GM18907 (cell line): ENCODE measurements around the gene PLEKHD1.

Experiments used
- ATAC-seq: cut with Tn5 transposase; IDR thresholded peaks from one replicate; pipeline ENCODE4 v1.9.1; 2021; ENCODE audit warnings: mild to moderate bottlenecking, moderate library complexity; ENCODE audit not compliant: unreplicated experiment

The PLEKHD1 gene

DNA sequence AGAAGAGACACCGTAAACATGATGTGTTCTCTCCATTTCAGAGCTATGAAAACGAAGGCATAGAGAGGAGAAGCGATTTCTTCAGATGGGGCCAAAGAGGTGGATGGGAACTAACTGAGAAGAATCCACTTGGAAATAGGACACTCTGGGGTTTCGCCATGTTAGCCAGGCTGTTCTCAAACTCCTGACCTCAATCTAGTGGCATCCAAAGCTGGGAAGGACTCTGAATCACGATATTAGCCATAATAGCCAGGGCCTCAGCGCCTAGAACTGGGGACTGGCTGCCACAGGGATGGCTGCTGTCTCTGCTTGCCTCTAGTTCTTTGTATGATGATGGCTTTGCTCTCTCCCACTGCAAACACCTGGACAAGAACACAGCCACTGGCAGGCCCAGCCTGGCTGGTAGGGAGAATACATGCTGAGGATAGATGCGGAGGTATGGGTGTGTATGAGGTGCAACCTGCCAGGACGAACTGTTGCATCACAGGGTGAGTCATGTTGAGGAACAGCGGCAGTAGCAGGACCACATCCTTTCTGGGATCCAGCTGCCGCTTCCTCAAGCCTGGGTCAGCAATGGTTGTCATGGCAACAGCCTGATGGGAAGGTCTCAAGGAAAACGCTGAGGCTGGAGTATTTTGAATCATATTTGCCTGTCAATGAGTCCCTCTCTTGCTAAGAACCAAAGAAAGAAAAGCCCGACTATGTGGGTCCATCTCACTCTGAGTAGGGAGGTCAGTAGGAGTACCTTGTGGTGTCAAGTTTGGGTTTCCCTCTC, 59.0 kb downstream of the PLEKHD1 start:
- no peak for ATAC-seq

DNA sequence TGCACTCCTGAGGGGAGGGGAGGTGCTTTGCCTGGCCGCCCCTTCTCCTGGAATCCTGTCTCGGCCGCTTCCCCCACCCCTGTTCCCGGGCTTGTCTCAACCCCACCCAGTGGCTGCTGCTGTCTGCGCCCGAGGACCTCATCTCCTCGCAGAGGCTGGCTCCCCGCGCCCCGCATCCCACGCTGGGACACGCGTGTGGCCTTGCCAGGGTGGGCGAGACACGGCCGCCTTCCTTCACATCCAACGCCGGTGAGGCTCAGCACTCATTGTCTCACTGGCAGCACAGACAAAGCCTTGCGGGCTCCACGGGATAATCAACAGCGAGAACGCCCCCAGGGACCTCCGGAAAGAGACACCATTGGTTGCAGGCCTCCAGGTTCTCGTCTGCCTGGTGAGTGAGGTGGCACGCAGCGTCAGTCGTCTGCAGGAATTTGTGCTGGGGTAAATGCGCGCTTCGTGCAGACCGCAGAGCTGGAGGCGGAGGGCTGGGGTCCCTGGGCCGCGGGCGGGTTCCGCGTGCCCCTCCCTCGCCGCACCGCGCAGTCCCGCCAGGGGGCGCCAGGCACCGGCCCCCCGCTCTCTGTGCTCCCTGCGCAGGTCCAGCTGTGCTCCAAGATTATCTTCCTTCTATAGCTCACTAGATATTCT, 63.3 kb downstream of the PLEKHD1 start:
- no peak for ATAC-seq

DNA sequence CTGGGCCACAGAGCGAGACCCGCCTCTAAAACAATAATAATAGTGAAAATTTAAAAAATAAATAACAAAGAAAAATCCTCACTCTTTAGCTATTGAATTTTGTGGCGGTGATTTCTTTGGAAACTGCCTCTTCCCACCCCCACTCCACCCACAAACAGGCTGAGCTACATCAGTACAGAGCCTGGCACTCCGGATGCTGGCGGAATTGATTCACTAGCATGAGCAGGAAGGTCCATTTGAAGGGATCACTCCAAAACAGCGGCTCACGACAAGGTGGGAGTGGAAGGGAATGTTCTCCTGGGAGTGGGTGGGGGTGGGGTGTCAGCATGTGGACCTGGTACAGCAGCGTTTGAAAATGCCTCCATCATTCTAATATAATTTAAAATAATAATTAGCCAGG, 64.0 kb downstream of the PLEKHD1 start:
- ATAC-seq = no peak

DNA sequence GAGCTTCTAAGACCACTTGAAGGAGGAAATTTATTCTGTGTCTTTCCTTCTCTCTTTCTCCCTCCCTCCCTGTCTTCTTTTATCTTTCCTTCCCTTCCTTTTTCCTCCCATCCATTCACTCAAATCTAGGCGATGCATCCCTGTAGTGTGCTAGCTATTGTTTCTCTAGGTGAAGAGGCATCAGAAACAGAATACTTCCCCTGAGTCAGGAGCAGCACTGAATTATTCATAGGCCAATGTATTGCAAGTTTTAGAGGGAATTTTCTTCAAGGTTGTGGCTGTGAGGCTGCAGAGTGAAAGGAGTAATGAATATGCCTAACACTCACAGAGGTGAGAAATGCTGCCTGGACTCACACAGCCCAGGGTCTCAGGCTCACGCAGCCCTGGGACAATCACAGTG, 67.0 kb downstream of the PLEKHD1 start:
- no peak for ATAC-seq

DNA sequence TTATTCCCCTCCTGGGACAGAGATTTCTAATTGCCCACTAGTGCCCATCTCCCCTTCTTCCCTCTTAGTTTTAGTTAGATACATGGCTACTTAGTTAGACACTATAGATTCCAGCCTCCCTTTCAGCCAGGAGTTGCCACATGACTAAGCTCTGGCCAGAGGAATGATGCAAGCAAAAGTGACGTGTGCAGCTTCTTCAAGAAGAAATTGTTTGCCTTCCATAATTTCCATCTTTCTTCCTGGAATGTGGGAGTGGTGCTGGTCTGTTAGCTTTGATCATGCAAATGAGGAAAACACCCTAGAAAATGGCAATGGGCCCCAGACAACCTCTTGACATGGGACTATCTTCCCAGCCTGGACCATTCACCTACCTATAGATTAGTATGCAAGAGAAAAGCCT, 68.7 kb downstream of the PLEKHD1 start:
- no peak for ATAC-seq

DNA sequence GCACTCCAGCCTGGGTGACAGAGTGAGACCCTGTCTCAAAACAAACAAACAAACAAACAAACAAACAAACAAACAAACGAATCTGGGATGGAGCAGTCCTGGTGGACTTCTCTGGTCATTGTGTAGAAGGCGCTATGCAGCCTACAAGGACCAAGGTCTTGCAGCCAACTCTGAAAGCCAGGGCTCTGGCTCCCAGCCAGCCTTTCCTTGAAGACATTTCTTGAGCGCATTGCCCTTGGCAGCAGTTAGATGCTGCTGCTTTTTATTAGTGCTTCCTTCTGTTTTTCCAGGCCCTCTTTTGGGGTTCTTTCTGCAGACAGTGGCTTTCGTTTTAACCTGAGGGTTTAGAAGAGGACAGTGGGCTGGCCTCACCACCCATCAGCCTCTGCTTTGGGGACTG, 70.0 kb downstream of the PLEKHD1 start:
- no peak for ATAC-seq

DNA sequence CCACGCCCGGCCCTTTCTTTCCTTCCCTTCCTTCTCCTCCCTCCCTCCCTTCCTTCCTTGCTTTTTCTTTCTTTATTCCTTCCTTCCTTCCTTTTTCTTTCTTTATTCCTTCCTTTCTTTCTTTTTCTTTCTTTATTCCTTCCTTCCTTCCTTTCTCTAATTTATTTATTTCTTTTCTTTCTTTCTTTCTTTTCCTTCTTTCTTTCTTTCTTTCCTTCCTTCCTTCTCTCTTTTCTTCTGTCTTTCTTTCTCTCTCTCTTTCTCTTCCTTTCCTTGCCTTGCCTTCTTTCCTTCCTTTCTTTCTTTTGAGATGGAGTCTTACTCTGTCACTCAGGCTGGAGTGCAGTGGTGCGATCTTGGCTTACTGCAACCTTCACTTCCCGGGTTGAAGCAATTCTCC, 74.2 kb downstream of the PLEKHD1 start:
- no peak for ATAC-seq

DNA sequence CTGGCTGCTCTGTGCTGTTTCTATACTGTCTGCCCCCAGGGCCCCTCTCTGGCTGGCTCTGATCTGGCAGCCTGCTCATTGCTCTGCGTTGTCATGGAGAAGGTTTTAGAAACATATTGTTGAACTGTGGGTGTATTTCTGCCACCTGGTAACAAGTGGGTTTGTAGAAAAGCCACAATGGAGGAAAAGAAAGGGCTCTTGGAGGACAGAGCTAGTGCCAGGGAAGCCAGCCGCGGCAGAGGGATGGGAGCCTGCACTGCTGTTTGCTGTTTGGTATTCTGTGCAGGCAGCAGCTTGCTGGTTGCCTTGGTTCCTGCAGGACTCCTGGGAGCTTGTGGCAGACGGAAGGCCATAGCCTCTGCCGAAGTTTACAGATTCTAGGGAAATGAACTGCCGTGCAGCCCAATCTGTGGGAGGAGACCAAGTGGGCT, 75.1 kb downstream of the PLEKHD1 start:
- no peak for ATAC-seq

DNA sequence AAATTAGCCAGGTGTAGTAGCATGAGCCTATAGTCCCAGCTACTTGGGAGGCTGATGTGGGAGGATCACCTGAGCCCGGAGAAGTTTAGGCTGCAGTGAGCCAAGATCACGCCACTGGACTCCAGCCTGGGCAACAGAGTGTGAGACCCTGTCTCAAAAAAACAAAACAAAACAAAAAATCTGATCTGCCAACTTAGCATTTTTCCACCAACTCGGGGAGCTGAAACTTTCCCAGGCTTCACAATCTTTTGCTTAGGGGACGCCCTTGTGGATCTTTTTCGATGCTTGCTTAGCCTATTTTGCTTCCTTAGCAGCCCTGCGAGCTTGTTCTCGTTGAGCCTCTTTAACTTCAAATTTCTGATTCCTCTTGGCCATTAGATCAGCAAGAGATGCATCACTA, 76.3 kb downstream of the PLEKHD1 start:
- ATAC-seq = no peak

DNA sequence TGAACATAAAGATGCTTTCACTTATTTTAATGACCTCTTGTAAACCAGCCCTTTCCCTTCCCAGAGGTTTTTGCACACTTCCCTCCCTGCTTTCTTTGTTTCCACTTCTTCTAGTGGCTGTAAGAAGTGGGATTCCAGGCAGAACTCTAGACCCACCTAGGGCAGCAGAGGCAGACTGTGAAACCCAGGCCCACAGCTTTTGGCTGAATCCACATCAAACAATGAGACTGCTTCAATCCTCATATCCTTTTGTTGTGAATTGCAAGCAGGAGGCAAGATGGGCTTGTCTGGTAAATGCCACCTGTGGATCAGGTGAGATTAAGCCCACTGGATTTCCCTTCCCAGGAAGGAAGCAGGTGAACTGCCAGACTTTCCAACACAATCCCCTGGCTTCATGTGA, 77.4 kb downstream of the PLEKHD1 start:
- no peak for ATAC-seq

DNA sequence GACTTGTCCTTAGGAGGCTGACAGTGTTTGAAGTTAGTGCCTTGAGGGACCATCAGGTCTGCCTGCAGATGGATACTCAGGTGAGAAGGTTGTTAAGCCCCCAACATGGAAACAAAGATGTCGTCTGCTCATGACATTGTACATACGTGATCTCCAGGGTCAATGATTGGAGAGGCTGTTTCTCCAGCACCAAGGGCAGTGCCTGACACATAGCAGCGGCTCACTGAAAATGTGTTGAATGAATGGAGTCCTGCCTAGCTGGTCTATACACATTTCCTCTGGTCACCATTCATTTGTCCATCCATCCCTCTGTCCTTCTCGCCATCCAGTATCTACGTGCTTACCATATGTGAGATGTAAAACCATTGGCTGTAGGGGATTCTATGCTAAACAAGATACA, 83.0 kb downstream of the PLEKHD1 start:
- ATAC-seq = no peak

DNA sequence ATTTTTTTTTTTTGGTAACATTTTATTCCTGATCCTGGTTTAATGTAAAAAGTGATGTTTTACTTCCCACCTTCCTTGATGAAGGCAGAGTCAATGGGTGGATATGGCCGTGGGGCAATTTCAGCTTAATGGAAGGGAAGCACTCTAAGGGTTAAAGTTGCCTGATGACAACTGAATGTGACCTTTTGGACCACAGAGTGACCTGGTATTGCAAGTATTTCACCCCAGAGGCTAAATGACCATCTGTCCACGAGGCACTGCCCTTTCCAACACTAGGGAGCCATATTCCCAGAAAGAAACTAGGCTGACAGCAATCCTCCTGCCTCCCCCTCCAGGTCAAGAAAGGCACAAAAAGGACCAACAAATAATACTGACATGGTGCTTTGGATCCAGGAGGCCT, 85.3 kb downstream of the PLEKHD1 start:
- ATAC-seq = no peak

DNA sequence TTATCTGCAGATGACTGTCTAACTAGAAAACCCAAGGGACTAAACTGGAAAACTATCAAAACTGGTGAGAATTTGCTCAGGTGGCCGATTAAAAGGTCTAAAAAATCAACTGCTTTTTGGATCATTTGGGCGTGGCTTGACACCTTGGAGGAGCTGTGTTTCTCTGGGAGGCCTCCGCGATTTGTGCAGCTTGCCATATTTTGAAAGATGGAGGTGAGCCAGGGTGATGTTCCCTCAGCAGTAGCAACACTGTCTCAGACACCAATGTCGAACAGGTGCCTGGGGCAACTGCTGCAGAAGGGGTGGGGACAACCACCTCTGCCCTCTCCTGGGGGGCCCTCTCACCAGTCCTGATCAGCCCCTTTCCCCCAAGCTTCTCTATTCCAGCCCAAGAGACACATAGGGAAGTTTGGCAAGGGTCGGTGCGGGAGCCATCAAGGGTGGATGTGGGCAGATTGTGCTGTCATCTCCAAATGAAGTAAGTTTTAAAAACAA, 86.4 kb downstream of the PLEKHD1 start:
- no peak for ATAC-seq

DNA sequence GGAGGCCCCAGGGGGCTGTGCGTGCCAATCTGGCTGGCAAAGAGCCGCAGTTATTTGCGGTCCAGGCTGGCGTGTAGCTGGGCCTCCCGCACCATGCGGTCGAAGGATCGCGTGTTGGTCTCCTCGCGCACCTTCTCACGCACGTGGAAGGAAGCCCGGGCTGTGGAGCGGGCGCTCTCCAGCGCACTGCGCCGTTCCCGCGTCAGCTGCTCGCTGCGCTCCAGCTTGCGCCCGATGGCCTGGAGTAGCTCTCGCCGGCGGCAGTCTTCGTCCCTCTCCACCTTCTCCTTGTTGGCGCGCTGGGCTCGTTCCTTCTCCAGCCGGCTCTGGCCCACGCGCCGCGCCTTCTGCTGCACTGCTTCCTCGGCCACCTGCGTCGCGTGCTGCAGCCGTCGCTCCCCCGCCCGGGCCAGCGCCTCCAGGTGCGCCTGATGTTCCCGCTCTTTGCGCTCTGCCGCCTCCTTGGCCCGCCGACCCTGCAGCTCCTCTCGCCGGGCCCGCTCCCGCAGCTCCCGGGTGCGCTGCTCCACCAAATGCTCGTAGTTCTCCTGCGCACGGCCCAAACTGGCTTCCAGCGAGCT, 87.0 kb downstream of the PLEKHD1 start:
- no peak for ATAC-seq

DNA sequence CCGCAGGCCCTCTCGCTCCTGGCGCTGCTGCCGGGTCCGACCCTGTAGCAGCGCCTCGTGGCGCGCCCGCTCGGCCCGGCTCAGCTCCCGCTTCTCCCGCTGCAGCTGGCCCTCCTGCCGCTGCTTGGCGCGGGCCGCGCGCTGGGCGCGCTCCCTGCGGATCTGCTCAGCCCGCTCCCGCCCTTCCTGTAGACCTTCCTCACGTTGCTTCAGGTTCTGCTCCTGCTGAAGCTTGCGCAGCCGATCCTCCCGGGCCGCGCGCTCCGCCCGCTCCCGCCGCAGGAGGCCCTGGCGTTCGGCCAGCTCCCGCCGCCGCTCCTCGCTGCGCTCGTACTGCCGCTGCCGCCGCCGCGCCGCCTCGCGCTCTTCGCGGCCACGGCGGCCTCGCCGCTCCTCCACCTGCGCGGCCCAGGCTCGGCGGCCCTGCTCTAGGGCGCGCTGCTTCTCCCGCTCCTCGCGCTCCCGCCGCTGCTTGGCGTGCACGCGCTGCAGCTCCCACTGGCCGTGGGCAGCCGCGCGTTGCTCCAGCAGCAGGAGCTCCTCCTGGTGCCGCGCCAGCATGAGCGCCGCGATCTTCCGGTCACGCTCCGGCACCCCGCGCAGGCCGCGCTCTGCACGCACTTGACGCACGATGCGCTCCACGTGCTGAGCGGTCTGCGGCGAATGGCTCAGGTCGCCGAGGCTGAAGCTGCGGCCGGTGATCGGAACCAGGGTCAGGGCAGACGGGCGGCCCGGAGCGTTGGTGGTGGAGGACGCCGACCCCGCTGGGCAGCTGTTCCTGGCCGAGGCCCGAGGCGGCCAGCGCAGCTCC, 87.7 kb downstream of the PLEKHD1 start:
- ATAC-seq = no peak

DNA sequence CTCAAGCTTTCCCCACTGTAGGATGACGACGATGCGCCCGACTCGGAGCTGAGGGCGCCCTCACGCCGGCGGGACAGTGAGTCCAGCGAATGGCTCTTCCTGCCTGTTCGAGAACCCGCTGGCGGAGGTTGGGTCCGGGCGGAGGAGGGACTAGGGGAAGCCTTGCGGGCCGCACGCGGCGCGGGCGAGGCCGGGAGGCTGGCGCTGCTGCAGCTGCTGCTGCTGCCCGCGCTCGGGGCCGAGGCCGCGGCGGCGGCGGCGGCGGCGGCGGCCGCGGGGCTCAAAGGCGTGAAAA, 88.3 kb downstream of the PLEKHD1 start:
- no peak for ATAC-seq

DNA sequence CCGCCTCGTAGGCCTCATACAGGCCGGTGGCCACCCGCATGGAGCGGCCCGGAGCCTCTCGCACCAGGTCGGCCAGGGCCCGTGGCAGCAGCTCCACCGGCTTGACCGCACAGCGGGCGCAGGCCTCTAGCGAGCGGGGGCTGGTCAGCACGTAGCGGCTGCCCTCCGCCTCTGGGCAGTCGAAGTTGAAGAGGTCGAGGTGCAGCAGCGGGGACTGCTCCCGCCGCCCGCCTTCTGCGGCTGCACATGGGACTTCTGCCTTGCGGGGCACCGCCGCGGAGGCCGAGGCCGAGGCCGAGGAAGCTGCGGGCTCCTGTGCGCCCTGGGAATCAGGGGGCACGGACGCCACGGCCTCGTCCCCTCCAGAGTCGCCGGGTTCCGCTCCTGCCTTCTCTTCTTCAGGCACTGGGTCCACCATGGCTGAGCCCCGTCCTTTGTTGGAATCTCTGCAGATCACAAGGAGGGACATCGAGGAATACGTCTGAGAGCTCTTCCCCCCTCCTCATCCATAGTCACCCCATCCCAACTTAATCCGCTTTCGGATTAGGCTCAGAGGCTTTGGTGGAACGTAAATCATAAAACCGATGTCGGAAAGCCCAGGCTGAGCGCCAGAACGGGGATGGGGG, 88.8 kb downstream of the PLEKHD1 start:
- no peak for ATAC-seq

DNA sequence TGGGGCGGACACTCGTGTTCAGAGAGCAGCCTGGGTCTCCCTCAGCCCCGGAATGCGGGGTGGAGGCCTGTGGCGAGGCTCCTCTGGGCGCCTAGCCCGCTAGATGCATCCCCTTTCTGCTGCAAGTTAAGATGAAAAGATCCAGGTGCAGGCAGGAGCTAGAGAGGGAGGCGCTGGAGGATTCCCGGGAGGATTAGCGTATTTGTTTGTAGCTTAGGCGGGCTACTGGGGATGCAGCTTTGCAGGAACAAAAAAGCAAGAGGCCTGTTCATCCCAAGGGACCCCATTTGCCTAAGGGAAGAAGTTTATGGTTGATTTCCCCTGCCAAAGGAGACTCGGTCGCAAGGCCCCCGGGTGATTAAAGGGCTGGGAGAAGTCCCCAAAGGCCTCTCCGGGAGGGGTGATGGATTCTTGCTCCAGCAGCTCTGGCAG, 89.3 kb downstream of the PLEKHD1 start:
- ATAC-seq = no peak

DNA sequence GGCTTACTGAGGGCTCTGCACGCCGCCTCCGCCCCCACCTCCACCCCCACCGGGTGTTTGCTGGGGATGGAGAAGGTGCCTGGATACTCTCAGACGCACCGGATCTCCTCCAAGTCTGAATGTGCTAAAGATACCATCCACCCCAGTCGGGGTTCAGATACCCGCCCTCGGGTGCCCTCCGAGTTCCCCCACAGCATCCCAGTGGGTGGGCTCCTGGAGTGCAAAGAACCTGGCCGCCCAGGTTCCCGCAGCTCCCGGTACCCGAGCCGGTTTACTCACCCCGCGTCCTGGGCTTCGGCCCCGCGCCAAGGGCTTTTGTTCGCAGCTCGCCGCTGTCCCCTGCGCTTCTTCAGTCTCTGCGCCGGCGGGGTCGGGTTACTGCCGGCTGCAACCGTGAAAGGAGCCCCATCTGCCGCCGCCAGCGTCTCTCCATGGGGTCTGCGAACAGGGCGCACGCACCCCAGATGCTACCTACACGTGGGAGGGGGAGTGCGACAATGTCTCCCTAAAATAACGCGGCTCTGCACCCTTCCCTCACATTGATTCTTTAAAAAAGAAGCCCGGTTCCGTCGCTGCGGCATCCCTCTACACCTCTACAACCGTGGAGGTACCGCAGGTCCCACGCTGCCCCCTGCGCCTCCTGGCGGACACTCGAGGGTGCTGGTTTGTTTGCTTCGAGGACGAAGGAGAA, 89.9 kb downstream of the PLEKHD1 start, which contains the start of gene CCDC177:
CCDC177 (minus strand) TSS at position 609 of the 691 bp plus-strand sequence. CDS start 1,249 bp downstream, outside the sequence.
- ATAC-seq = no peak

DNA sequence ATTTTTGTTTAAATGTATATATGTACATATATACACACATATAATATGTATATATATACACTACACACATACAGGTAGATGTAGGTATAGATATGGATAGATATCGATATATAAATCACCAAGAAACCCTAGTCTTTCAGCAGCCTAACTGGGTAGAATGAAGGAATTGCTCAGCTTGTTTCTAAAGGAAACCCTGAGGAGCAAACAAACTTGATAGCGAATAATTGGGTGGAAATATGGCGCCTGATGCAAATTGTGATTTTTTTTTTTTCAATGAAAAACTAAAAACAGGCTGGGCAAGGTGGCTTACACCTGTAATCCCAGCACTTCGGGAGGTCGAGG, 90.4 kb downstream of the PLEKHD1 start:
- ATAC-seq = no peak
